HepG2 (cell line): ENCODE measurements around the gene LSMEM2. TPM values are rescaled to one million over a fixed set of nuclear protein-coding genes. Genes with fewer than 3 reads are reported as not detected.

Experiments
- ARHGAP35 ChIP-seq: sonication (generic); formaldehyde crosslinking; IDR thresholded peaks from 2 replicates; pipeline ENCODE4 v1.9.0; 2022; ENCODE audit warnings: mild to moderate bottlenecking, inconsistent platforms, moderate library complexity, missing genetic modification reagents, borderline replicate concordance
- CEBPB ChIP-seq: IDR thresholded peaks from 2 replicates; pipeline ENCODE4 v1.6.1; 2011; ENCODE audit warnings: low read depth, low read length, improper control_type of control experiment, borderline replicate concordance
- DPF2 ChIP-seq: sonication (generic); formaldehyde crosslinking; IDR thresholded peaks from 2 replicates; pipeline ENCODE4 v1.4.0; 2020; ENCODE audit warnings: mild to moderate bottlenecking, low read depth, missing genetic modification reagents, borderline replicate concordance
- ETV5 ChIP-seq: IDR thresholded peaks from 2 replicates; pipeline ENCODE4 v1.6.1; 2018; ENCODE audit warnings: missing biosample characterization, missing genetic modification reagents, inconsistent platforms, borderline replicate concordance
- GATA4 ChIP-seq: sonication (generic); IDR thresholded peaks from 2 replicates; pipeline ENCODE4 v1.6.1; 2016; ENCODE audit warnings: antibody characterized with exemption, low read depth, borderline replicate concordance
- HMG20A ChIP-seq: IDR thresholded peaks from 2 replicates; pipeline ENCODE4 v1.6.1; 2016; ENCODE audit warnings: borderline replicate concordance
- HNRNPH1 ChIP-seq: fragments of 200-400 bp; formaldehyde crosslinking; optimal IDR thresholded peaks from 2 replicates; pipeline ENCODE3; 2017; ENCODE audit warnings: mild to moderate bottlenecking, low read depth, low read length
- HOXA5 ChIP-seq: sonication (generic); formaldehyde crosslinking; IDR thresholded peaks from 2 replicates; pipeline ENCODE4 v1.4.0; 2020; ENCODE audit warnings: missing genetic modification reagents
- KLF13 ChIP-seq: sonication (generic); formaldehyde crosslinking; IDR thresholded peaks from 2 replicates; pipeline ENCODE4 v1.4.0; 2020; ENCODE audit warnings: mild to moderate bottlenecking, missing genetic modification reagents
- MTA1 ChIP-seq: sonication (generic); formaldehyde crosslinking; IDR thresholded peaks from 2 replicates; pipeline ENCODE4 v1.4.0; 2020; ENCODE audit warnings: missing genetic modification reagents, mild to moderate bottlenecking, borderline replicate concordance
- NRL ChIP-seq: sonication (generic); formaldehyde crosslinking; IDR thresholded peaks from 2 replicates; pipeline ENCODE4 v1.5.0; 2020; ENCODE audit warnings: missing genetic modification reagents, mild to moderate bottlenecking, moderate library complexity, borderline replicate concordance
- TBX3 ChIP-seq: fragments of 450-650 bp; IDR thresholded peaks from 2 replicates; pipeline ENCODE4 v1.6.1; 2017; ENCODE audit warnings: antibody characterized with exemption, mild to moderate bottlenecking, inconsistent platforms, borderline replicate concordance
- ZBTB40 ChIP-seq, 2 experiments: fragments of 450-650 bp in 1 of 2; sonication (generic) in 1 of 2; formaldehyde crosslinking in 1 of 2; IDR thresholded peaks; 2 replicates each; pipeline versions ENCODE4 v1.6.1 to v1.8.0; 2016 to 2022; ENCODE audit warnings: antibody characterized with exemption in 1 of 2, mild to moderate bottlenecking in 1 of 2, missing genetic modification reagents in 1 of 2
- ZFP91 ChIP-seq: sonication (generic); formaldehyde crosslinking; IDR thresholded peaks from 2 replicates; pipeline ENCODE4 v1.9.0; 2022; ENCODE audit warnings: missing genetic modification reagents, mild to moderate bottlenecking, borderline replicate concordance
- ZNF563 ChIP-seq: sonication (generic); formaldehyde crosslinking; IDR thresholded peaks from 2 replicates; pipeline ENCODE4 v1.8.0; 2022; ENCODE audit warnings: mild to moderate bottlenecking, moderate library complexity, missing genetic modification reagents
- ZNF75D ChIP-seq: sonication (generic); formaldehyde crosslinking; IDR thresholded peaks from 2 replicates; pipeline ENCODE4 v1.8.1; 2023; ENCODE audit warnings: missing genetic modification reagents, mild to moderate bottlenecking, borderline replicate concordance
- ZNF782 ChIP-seq: sonication (generic); formaldehyde crosslinking; IDR thresholded peaks from 2 replicates; pipeline ENCODE4 v1.4.0; 2020; ENCODE audit warnings: missing genetic modification reagents, mild to moderate bottlenecking, borderline replicate concordance
- polyA plus RNA-seq, 8 experiments: library from polyadenylated mRNA; depleted of rRNA in 3 of 8; stranded (reverse) in 7 of 8; unstranded in 1 of 8; fragments of >200 nt; fragmentation: Illumina TruSeq in 4 of 8; extraction: Trizol in 4 of 8; gene quantifications; 2 replicates each; pipeline versions ENCODE4 v1.2.1 to v1.2.3, GENCODE V29; 2011 to 2016; ENCODE audit warnings: low read depth in 4 of 8, missing spikeins in 1 of 8, mixed read lengths in 1 of 8; ENCODE audit not compliant: insufficient read depth in 1 of 8
- total RNA-seq, 5 experiments: library from RNA; depleted of rRNA; stranded (reverse); fragments of >200 nt; fragmentation: Illumina TruSeq; extraction: Trizol; gene quantifications; 2 replicates each; pipeline ENCODE4 v1.2.3, GENCODE V29; 2016; ENCODE audit warnings: low read depth in 1 of 5

The LSMEM2 gene
- total and polyA plus RNA-seq, 2 of the 13 experiments (the other 11 are each of a cell fraction or from before 2014, with no cell fraction given): 0.07 to 0.41 TPM

GRCh38 chr3:50327943-50328691 is 49.2 kb downstream of the LSMEM2 start, which contains the start of gene TUSC2 (continued):
- peak; percentile 57 for TF ChIP-seq ZBTB40 (IDR thresholded peaks at IDR 0.05)
- 0 out of 2 replicates have a peak, but pooled peaks have one; percentile 58 for TF ChIP-seq ZBTB40 (CRISPR knock-in tag; IDR thresholded peaks at IDR 0.05)
- TF ChIP-seq ZNF782 (CRISPR knock-in tag): peak; percentile 85; the same call in 1 of the 2 replicates
- no peak for TF ChIP-seq ARHGAP35 (CRISPR knock-in tag)
- peak; percentile 59; the same call in 1 of the 2 replicates for TF ChIP-seq CEBPB
- no peak for TF ChIP-seq DPF2 (CRISPR knock-in tag)
- TF ChIP-seq ETV5: peak; percentile 62
- peak; percentile 59; the same call in 1 of the 2 replicates for TF ChIP-seq MTA1
- peak; percentile 47; the same call in 1 of the 2 replicates for TF ChIP-seq HOXA5 (CRISPR knock-in tag)
- TF ChIP-seq ZNF75D (CRISPR knock-in tag): no peak
- TF ChIP-seq GATA4: peak; percentile 59; the same call in 1 of the 2 replicates
- peak; percentile 51; the same call in 1 of the 2 replicates for TF ChIP-seq ZNF563 (CRISPR knock-in tag)
- TF ChIP-seq HNRNPH1: no peak
- peak; percentile 19; the same call in 1 of the 2 replicates for TF ChIP-seq TBX3
- TF ChIP-seq ZFP91: peak; percentile 88
- no peak for TF ChIP-seq HMG20A
- TF ChIP-seq NRL (CRISPR knock-in tag): peak; percentile 38; the same call in 1 of the 2 replicates
- TF ChIP-seq KLF13: no peak
